AG04449 (cell line): ENCODE measurements around the gene CNIH2.
A peak's percentile ranks its signal among the peaks of the same experiment; 100 is the strongest.

ENCODE experiments used
- CTCF ChIA-PET: fragments of 350-600 bp; formaldehyde crosslinking; extraction: SDS; loops from one replicate; lab custom pipeline; 2021; ENCODE audit warnings: antibody characterized with exemption; lab: Yijun Ruan, JAX
- POLR2A ChIA-PET: fragments of 400-600, 350-600 bp; formaldehyde crosslinking; extraction: SDS; loops from one replicate; lab custom pipeline; 2020; ENCODE audit warnings: antibody characterized with exemption, inconsistent platforms; lab: Yijun Ruan, JAX
- DNase-seq: peaks from one replicate; pipeline ENCODE4 v3.0.0-alpha.2; 2010; ENCODE audit warnings: low read depth, low spot score
- H3K4me3 ChIP-seq: 2 replicates; pipeline ENCODE4 v1.5.1; 2011; ENCODE audit warnings: low read depth, mild to moderate bottlenecking, control low read depth, low read length
- TF ChIP-seq, protein P1 (sequence below): IDR thresholded peaks from one replicate; pipeline ENCODE4 v1.5.1; 2011; ENCODE audit warnings: mild to moderate bottlenecking, moderate library complexity, low read length, control low read depth, inconsistent platforms; ENCODE audit not compliant: insufficient read depth; ENCODE audit errors: missing control alignments

Gene CNIH2

DNA sequence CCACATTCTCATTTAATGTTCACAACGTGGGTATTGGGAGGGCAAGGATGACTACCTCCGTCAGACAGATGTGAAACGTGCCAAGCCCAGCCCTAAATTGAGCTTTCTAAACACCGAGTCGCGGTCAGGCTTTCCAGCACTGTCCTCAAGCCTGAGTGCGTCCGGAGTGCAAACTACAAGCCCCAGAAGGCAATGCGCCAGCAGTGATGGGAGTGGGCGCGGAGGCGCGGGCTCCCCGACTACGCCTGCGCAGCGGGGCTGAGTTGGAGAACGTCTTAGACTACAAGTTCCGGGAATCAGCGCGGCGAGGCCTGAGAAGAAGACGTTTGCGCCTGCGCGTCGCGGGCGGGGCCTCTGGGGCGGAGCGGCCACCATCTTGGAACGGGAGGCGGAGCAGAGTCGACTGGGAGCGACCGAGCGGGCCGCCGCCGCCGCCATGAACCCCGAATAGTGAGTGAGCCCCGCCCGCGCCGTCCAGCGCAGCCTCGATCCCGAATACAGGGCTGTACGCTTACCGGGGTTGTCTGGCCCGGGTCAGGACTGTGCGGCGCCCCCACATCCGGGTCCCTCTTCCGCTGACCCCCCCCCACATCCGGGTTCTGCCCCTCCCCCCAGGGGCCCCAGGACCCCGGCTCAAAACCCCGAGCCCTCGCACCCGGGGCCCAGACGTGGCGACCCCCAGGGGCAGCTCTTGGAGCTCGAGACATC lies 9.6 kb upstream of the CNIH2 start, which contains the start of gene RAB1B:
Gene RAB1B, plus strand, starts transcription at position 396 of the 708 bp plus-strand sequence. Its CDS starts 41 bp downstream, at position 437.
- TF ChIP-seq, protein P1, sequence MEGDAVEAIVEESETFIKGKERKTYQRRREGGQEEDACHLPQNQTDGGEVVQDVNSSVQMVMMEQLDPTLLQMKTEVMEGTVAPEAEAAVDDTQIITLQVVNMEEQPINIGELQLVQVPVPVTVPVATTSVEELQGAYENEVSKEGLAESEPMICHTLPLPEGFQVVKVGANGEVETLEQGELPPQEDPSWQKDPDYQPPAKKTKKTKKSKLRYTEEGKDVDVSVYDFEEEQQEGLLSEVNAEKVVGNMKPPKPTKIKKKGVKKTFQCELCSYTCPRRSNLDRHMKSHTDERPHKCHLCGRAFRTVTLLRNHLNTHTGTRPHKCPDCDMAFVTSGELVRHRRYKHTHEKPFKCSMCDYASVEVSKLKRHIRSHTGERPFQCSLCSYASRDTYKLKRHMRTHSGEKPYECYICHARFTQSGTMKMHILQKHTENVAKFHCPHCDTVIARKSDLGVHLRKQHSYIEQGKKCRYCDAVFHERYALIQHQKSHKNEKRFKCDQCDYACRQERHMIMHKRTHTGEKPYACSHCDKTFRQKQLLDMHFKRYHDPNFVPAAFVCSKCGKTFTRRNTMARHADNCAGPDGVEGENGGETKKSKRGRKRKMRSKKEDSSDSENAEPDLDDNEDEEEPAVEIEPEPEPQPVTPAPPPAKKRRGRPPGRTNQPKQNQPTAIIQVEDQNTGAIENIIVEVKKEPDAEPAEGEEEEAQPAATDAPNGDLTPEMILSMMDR: no peak
- ChIA-PET POLR2A (interaction anchor here (0.5 to 2.1 kb wide), 4 partner anchors 12 to 1047 kb away, joined by 3 to 15 read pairs (median 4); partner anchors contain the start of gene YIF1A), CTCF (interaction anchor here (0.7 to 10.3 kb wide), 13 partner anchors 14 to 380 kb away, joined by 3 to 144 read pairs (median 4); partner anchors contain the start of genes CD248, FIBP, RIN1 and YIF1A)
- peak within 1 kb of the TSS; percentile 96 for H3K4me3 ChIP-seq
- DNase-seq: peak; percentile 92

GRCh38 chr11:66268952-66269905 lies 8.7 kb upstream of the CNIH2 start:
- POLR2A ChIA-PET: interaction anchor here (2.1 kb wide), 1 partner anchor 19 kb away, joined by 15 read pairs; the partner anchor contains the start of gene YIF1A
- CTCF ChIA-PET: interaction anchor here (0.7 to 10.3 kb wide), 8 partner anchors 13 to 380 kb away, joined by 3 to 144 read pairs (median 4); partner anchors contain the start of genes FIBP, RIN1 and YIF1A
- peak overlapping the region; percentile 96 for H3K4me3 ChIP-seq
- DNase-seq: no peak
- TF ChIP-seq, protein P1: peak; percentile 27

DNA sequence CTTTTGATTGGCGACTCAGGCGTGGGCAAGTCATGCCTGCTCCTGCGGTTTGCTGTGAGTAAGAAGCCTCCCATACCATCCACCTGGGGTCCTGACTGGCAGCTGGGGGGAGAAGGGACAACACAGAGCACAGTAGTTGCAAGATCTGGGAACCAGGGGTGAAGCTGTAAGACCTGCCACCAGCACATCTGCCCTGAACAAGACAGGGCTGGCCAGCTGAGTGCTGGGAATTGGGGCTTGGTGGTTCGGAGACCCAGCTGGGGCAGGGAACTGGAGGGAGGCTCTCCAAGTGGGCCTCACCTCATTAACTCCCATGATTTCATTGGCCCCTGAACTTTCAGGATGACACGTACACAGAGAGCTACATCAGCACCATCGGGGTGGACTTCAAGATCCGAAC lies 6.2 kb upstream of the CNIH2 start:
- ChIA-PET CTCF (interaction anchor here (1.0 to 10.3 kb wide), 3 partner anchors 11 to 50 kb away, joined by 4 to 144 read pairs (median 5); no protein-coding TSS in a partner anchor), POLR2A (interaction anchor here (0.6 to 1.3 kb wide), 2 partner anchors 9 to 250 kb away, joined by 4 to 5 read pairs; no protein-coding TSS in a partner anchor)
- H3K4me3 ChIP-seq: no peak overlapping the region
- TF ChIP-seq, protein P1: no peak
- no peak for DNase-seq

- TF ChIP-seq, protein P1: no peak
- no peak overlapping the region for H3K4me3 ChIP-seq
- ChIA-PET CTCF (interaction anchor here (1.0 to 10.3 kb wide), 4 partner anchors 10 to 50 kb away, joined by 3 to 144 read pairs (median 4); no protein-coding TSS in a partner anchor), POLR2A (interaction anchor here (1.0 kb wide), 1 partner anchor 40 kb away, joined by 3 read pairs; no protein-coding TSS in a partner anchor)
- DNase-seq: no peak
Observed at GRCh38 chr11:66272596-66272995, 5.4 kb upstream of the CNIH2 start.

DNA sequence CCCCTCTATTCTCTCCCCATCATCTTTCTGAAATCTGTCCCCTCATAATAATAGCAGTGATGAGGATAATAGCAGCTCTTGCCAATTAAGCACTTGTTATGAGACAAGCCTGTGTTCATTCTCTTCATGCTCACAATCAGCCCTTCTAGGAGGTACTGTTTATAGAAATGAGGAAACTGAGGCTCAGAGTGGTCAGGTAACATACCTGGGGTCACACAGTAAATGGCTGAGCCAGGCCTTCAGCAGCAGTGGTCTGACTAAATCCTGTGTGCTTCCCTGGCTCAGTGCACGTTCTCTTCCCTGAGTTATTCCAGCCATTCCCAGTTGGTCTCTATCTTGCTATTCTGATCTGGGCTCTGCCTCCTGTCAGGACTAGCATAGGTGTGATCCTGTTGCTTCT lies 3.8 kb upstream of the CNIH2 start:
- POLR2A ChIA-PET: no interaction called here
- CTCF ChIA-PET: interaction anchor here (1.6 to 10.3 kb wide), 2 partner anchors 8 to 38 kb away, joined by 4 to 144 read pairs; no protein-coding TSS in a partner anchor

More for the DNA sequence above, 3.8 kb upstream of the CNIH2 start:
- H3K4me3 ChIP-seq: no peak overlapping the region
- TF ChIP-seq, protein P1: no peak
- no peak for DNase-seq
